Testis (tissue), 3 donors: Measurements from ENCODE around the gene MPL. TPM values are rescaled to one million over a fixed set of nuclear protein-coding genes. Genes with fewer than 3 reads are reported as not detected.

Source experiments
- DNase-seq: peaks from one replicate; pipeline ENCODE4 v3.0.0-alpha.2; 2019
- H3K27ac ChIP-seq, 2 donors: fragments of 200-600 bp; sonication (generic); one replicate each; pipeline ENCODE4 v1.5.1; 2019
- H3K27me3 ChIP-seq: fragments of 200-600 bp; sonication (generic); one replicate; pipeline ENCODE4 v1.5.1; 2019
- H3K36me3 ChIP-seq: fragments of 200-600 bp; sonication (generic); one replicate; pipeline ENCODE4 v1.5.1; 2017; ENCODE audit warnings: low read depth; ENCODE audit errors: missing control alignments
- H3K4me1 ChIP-seq: fragments of 200-600 bp; sonication (generic); one replicate; pipeline ENCODE4 v1.5.1; 2019
- H3K4me3 ChIP-seq, 2 donors: fragments of 200-600 bp; sonication (generic); one replicate each; pipeline ENCODE4 v1.5.1; 2017 to 2019
- H3K9me3 ChIP-seq: fragments of 200-600 bp; sonication (generic); one replicate; pipeline ENCODE4 v1.5.1; 2017
- POLR2A ChIP-seq: fragments of 450-650 bp; IDR thresholded peaks from one replicate; pipeline ENCODE4 v1.6.1; 2017; ENCODE audit warnings: antibody characterized with exemption, mild to moderate bottlenecking, moderate library complexity
- WGBS, 2 donors: methylation state at CpG; one replicate each; pipeline ENCODE4 v1.1.5; 2018; 5-methylcytosine and 5-hydroxymethylcytosine counted together
- intact Hi-C: fragments of 100-400 bp; cut with DNase I; formaldehyde crosslinking; loops from one replicate; pipeline ENCODE4 v1.15.1; 2023; ENCODE audit warnings: low total_unique reads
- polyA plus RNA-seq: library from polyadenylated mRNA; stranded (reverse); fragments of 350-450 nt; fragmentation: Illumina TruSeq; extraction: RNeasy Lipid Tissue Mini Kit (QIAGEN cat#74804); gene quantifications from one replicate; pipeline ENCODE4 v1.2.3, GENCODE V29; 2014; ENCODE audit warnings: low read depth, low replicate concordance; ENCODE audit not compliant: insufficient read depth
- total RNA-seq, 2 donors: library from RNA; depleted of rRNA; stranded (reverse); fragments of >200 nt; gene quantifications; one replicate each; pipeline ENCODE4 v1.2.3, GENCODE V29; 2016
- TF ChIP-seq, protein P1 (sequence below), 3 experiments: fragments of 450-650 bp in 2 of 3; fragments of 200-600 bp in 1 of 3; sonication (generic) in 1 of 3; IDR thresholded peaks; one replicate each; pipeline ENCODE4 v1.5.1; 2016 to 2019; ENCODE audit warnings: antibody characterized with exemption in 3 of 3, mild to moderate bottlenecking in 2 of 3, moderate library complexity in 1 of 3

Gene MPL
- total and polyA plus RNA-seq, 3 donors from 2014 or later: 0.32 to 0.56 (median 0.47) TPM

GRCh38 chr1:43302721-43303470, 34.7 kb upstream of the MPL start:
- Histone ChIP-seq H3K9me3 (no peaks in the 10 kb centered on the region), H3K4me3 (no peak overlapping the region), H3K4me1 (peaks cover 5% of the 10 kb centered on the region), H3K36me3 (no peaks in the 10 kb centered on the region), H3K27ac (no peak overlapping the region), H3K27me3 (no peaks in the 10 kb centered on the region)
- intact Hi-C loops: no loop called here
- DNase-seq: no peak
- WGBS, 2 donors: 64 to 80% methylated on average over 7 of the region's 7 CpGs
- TF ChIP-seq, protein P1, sequence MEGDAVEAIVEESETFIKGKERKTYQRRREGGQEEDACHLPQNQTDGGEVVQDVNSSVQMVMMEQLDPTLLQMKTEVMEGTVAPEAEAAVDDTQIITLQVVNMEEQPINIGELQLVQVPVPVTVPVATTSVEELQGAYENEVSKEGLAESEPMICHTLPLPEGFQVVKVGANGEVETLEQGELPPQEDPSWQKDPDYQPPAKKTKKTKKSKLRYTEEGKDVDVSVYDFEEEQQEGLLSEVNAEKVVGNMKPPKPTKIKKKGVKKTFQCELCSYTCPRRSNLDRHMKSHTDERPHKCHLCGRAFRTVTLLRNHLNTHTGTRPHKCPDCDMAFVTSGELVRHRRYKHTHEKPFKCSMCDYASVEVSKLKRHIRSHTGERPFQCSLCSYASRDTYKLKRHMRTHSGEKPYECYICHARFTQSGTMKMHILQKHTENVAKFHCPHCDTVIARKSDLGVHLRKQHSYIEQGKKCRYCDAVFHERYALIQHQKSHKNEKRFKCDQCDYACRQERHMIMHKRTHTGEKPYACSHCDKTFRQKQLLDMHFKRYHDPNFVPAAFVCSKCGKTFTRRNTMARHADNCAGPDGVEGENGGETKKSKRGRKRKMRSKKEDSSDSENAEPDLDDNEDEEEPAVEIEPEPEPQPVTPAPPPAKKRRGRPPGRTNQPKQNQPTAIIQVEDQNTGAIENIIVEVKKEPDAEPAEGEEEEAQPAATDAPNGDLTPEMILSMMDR (IDR thresholded peaks at IDR 0.05): no peak
- TF ChIP-seq POLR2A: no peak

DNA sequence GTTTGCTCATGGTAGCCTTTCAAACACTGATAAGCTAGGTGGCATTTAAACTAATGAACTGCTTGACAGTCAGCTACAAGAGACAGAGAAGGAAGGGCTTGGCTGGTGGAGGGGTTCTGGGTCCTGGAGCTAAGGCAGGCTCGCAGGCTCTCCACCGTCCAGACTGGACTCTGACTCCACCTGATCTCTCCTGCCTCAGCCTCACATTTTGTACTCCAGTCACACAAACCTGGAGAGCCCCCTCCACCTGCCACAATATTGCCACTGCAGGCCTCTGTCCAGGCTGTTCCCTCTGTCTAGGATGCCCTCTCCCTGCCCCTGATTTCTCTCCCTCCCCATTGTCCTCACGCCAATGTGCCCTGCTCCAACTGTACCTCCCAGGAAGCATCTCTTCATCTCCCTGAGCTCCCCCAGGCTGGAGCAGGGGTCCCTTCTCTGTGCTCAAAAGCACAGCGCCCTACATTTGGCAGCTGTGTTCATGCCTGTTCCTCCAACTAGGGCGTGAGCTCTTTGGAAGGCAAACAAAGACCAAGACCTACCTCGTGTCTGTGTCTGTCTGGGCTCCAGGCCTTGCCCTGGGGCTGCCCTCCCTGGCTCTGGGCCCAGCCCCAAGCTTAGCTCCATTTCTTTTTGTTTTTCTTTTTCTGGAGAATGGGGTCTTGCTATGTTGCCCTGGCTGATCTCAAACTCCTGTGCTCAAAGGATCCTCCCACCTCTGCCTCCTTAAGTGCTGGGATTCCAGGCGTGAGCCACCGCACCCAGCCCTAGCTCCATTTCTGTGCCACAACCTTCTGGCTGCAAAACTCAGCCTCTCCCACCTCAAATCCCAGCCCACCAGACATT, 33.9 kb upstream of the MPL start:
- no peak for TF ChIP-seq POLR2A
- TF ChIP-seq, protein P1 (IDR thresholded peaks at IDR 0.05): no peak
- no peak for DNase-seq
- Histone ChIP-seq H3K4me3 (no peak overlapping the region), H3K27me3 (no peaks in the 10 kb centered on the region), H3K4me1 (peaks cover 5% of the 10 kb centered on the region), H3K27ac (no peak overlapping the region), H3K36me3 (no peaks in the 10 kb centered on the region), H3K9me3 (no peaks in the 10 kb centered on the region)
- intact Hi-C loops: no loop called here
- WGBS, 2 donors: 67 to 74% methylated on average over 8 of the region's 8 CpGs

- Histone ChIP-seq H3K9me3 (no peaks in the 10 kb centered on the region), H3K27ac (no peak overlapping the region), H3K27me3 (no peaks in the 10 kb centered on the region), H3K4me3 (peak overlapping the region in 1 of 2 donors; percentile 41), H3K4me1 (peaks cover 5% of the 10 kb centered on the region), H3K36me3 (no peaks in the 10 kb centered on the region)
- DNase-seq: no peak
- 17% methylated on average over 8 of the region's 8 CpGs for WGBS, 2 donors
- intact Hi-C loops: no loop called here
- TF ChIP-seq POLR2A: no peak
- TF ChIP-seq, protein P1 (IDR thresholded peaks at IDR 0.05): no peak
Observed at GRCh38 chr1:43304314-43304681, 33.3 kb upstream of the MPL start.

GRCh38 chr1:43304771-43305300, 32.8 kb upstream of the MPL start:
- Histone ChIP-seq H3K27me3 (no peaks in the 10 kb centered on the region), H3K4me1 (peaks cover 5% of the 10 kb centered on the region), H3K9me3 (no peaks in the 10 kb centered on the region), H3K4me3 (peak overlapping the region in 1 of 2 donors; percentile 41), H3K36me3 (no peaks in the 10 kb centered on the region), H3K27ac (no peak overlapping the region)
- DNase-seq: no peak
- WGBS, 2 donors: 68 to 85% methylated on average over 10 to 46 of the region's 46 CpGs
- intact Hi-C loops: no loop called here
- TF ChIP-seq, protein P1 (IDR thresholded peaks at IDR 0.05): no peak
- TF ChIP-seq POLR2A: no peak
